HL-60 (cell line): ENCODE data around the gene PTPRK.

Experiments used
- CTCF ChIP-seq: IDR thresholded peaks from one replicate; pipeline ENCODE4 v1.5.1; 2011; ENCODE audit warnings: low read length, control low read depth, inconsistent platforms; ENCODE audit not compliant: insufficient read depth
- POLR2AphosphoS5 ChIP-seq: IDR thresholded peaks from 2 replicates; pipeline ENCODE4 v1.6.1; 2012; ENCODE audit warnings: low read depth
- SPI1 ChIP-seq: IDR thresholded peaks from 2 replicates; pipeline ENCODE4 v1.6.1; 2012; ENCODE audit warnings: low read depth, mild to moderate bottlenecking, borderline replicate concordance

GRCh38 chr6:128007658-128008057, 512.7 kb downstream of the PTPRK start:
- TF ChIP-seq CTCF (no peak), POLR2AphosphoS5 (no peak), SPI1 (no peak)
